AG09319 (cell line): ENCODE results near the gene PAFAH1B2.

Experiments
- DNase-seq: peaks from one replicate; pipeline ENCODE4 v3.0.0-alpha.2; 2010; ENCODE audit warnings: low read depth; ENCODE audit errors: extremely low read depth
- CTCF ChIP-seq: IDR thresholded peaks from 2 replicates; pipeline ENCODE4 v1.5.1; 2011; ENCODE audit warnings: low read depth, mild to moderate bottlenecking, inconsistent platforms, low read length, moderate library complexity

The PAFAH1B2 gene

DNA sequence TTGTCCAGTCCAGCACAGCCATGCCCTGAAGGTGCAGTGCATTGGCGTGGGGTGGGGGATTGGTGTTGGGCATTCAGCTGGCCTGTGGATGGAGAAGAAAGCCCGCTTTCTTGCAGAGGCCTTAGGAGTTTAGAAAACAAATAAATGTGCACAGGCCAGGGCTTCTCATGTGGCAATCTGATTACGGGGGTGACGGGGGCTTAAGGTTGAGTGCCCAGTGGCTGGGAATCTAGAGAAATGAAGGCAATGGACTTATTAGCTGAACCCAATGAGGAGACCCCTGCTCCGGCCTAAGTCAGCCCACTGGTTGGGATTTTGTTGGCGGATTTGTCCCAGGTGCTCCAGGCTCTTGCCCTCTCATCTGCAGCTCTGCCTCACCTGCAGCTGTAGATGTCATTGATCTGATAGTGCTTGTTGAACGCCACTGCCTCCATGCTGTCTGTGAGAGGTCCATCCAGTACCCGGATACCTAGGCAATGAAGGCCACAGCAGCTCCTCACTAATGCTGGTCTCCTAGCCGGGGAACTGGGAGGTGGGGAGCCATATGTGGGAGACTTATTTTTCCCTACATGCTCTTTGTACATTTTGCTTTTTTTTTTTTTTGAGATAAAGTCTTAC lies 81.6 kb downstream of the PAFAH1B2 start:
- no peak for DNase-seq
- no peak for TF ChIP-seq CTCF
